Motor neuron (in vitro differentiated cells): ENCODE measurements around the gene TMC5. TPM values are rescaled to one million over a fixed set of nuclear protein-coding genes. Genes with fewer than 3 reads are reported as not detected.
"Not testable (repeated sequence)": the region's sequence is repeated elsewhere in the genome, so short reads cannot be mapped to it uniquely, and the experiment has no call there.

ENCODE experiments used
- ATAC-seq, 8 experiments: fragments of 200-7000 bp; cut with Tn5 transposase; replicated peaks in 6 of 8; 2 replicates each; pipeline ENCODE4 v1.8.0; 2021; ENCODE audit warnings: mild to moderate bottlenecking in 8 of 8, moderate library complexity in 8 of 8
- H3K27ac ChIP-seq, 2 donors: fragments of 250-450 bp; sonication (Bioruptor Pico); 2 replicates each; pipeline ENCODE4 v1.9.0; 2021; ENCODE audit warnings: antibody characterized with exemption in 2 of 2, mild to moderate bottlenecking in 2 of 2, moderate library complexity in 1 of 2
- H3K4me1 ChIP-seq, 2 donors: fragments of 250-450 bp; sonication (Bioruptor Pico); replicated peaks in 1 of 2; 2 replicates each; pipeline ENCODE4 v1.6.1; 2021; ENCODE audit warnings: antibody characterized with exemption in 2 of 2, mild to moderate bottlenecking in 2 of 2, moderate library complexity in 1 of 2
- H3K4me3 ChIP-seq, 5 donors: fragments of 250-450 bp; sonication (Bioruptor Pico); 2 replicates each; pipeline ENCODE4 v1.9.0; 2021; ENCODE audit warnings: antibody characterized with exemption in 5 of 5, mild to moderate bottlenecking in 5 of 5, moderate library complexity in 4 of 5
- WGBS, 10 experiments: fragments of 450-650 bp; shearing (Covaris generic); methylation state at CpG; one replicate each; pipeline ENCODE4 v1.0.0; 2022; 5-methylcytosine and 5-hydroxymethylcytosine counted together
- in situ Hi-C, 9 experiments: fragments of 400-800 bp; cut with MboI; loops; one replicate each; pipeline ENCODE4 v1.15.0; 2021; ENCODE audit warnings: low sequenced_read_pairs in 9 of 9, low pct_unique_long_range_greater_than_20kb in 2 of 9; ENCODE audit not compliant: unreplicated experiment in 9 of 9
- total RNA-seq, 8 experiments: library from RNA; unstranded; fragments of 300-600 nt; gene quantifications; 2 replicates each; pipeline versions ENCODE4 v1.2.3 to v1.2.4, GENCODE V29; 2022

The TMC5 gene
- total RNA-seq, 8 experiments from 2014 or later = 0.05 to 5.8 (median 0.17) TPM

DNA sequence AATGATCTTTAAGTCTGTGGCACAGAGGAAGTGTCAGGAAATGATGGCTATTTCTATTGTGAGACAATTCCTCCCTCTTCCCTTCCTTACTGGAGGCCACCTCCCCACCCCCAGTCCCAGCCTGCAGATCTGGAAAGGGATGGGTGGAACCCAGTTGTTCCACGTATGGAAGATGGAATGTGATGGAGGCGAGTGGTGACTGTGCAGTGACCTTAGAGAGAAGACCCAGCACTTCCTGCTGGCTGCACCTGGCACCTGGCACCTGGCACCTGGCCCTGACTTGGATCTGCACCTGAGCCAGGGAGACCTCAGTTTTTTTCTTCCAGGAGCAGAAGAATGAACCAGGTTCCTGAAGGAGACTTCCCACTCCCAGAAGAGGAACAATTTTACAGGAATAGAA lies 33.0 kb upstream of the TMC5 start:
- in situ Hi-C loops = loop anchor here in 3 of 9 experiments (10.0 to 25.0 kb wide), 2 partner anchors 297 to 300 kb away; no protein-coding TSS in a partner anchor
- peak in 1 of 8 experiments; percentile 41 for ATAC-seq
- WGBS, 10 experiments = 20% methylated on average over 1 of the region's 2 CpGs; no CpG with 5 or more reads in 9 of the 10 experiments

DNA sequence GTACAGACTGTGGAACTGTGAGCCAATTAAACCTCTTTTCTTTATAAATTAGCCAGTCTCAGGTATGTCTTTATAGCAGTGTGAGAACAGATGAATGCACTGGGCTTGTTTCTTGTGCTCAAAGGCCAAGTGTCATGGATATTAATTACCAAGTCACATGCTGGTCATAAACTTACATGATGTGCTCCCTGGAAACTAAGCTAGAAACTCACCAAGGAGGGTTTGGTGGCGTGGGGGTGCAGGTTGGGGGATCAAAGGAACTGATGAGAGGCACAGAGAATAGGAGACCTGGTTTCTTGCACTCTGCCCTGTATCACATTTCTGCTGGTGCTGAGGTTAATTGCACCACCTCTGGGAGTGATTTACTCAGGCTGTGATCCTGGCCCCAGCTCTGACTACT lies 31.2 kb upstream of the TMC5 start:
- Histone ChIP-seq H3K4me3 (no peak overlapping the region), H3K4me1 (no peaks in the 10 kb centered on the region), H3K27ac (no peak overlapping the region)
- ATAC-seq = no peak
- in situ Hi-C loops = loop anchor here in 3 of 9 experiments (10.0 to 25.0 kb wide), 2 partner anchors 299 to 302 kb away; no protein-coding TSS in a partner anchor
- 0 to 60% (median 0%) methylated on average over 1 of the region's 1 CpG; no CpG with 5 or more reads in 7 of the 10 experiments for WGBS, 10 experiments

More for the DNA sequence above, 33.0 kb upstream of the TMC5 start:
- H3K4me1 ChIP-seq = no peaks in the 10 kb centered on the region
- H3K27ac ChIP-seq = no peak overlapping the region
- no peak overlapping the region for H3K4me3 ChIP-seq

DNA sequence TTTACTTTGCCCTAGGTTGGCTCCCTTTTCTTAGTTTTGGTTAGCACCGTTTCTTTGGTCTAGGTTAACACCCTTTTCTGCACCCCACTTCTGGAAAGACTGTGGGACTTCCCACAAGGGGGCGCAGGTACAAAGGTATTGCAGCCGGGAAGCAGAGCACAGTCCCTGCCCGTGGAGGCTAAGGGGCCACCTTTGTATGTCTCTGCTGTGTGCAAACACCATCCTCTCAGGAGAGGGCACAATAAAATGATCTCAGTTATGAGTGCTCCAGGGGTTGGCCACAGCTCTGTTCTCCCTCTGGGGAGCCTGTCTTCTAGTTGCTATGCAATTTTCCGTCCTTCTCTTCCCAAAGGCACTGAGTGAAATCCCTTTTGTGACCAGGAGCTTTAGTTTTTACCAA lies 28.4 kb upstream of the TMC5 start:
- in situ Hi-C loops = loop anchor here in 3 of 9 experiments (10.0 to 25.0 kb wide), 2 partner anchors 302 to 304 kb away; no protein-coding TSS in a partner anchor
- WGBS, 10 experiments = 0 to 89% (median 26%) methylated on average over 1 to 4 of the region's 5 CpGs; no CpG with 5 or more reads in 1 of the 10 experiments
- Histone ChIP-seq H3K27ac (no peak overlapping the region), H3K4me3 (no peak overlapping the region), H3K4me1 (peaks cover 0 to 8% of the 10 kb centered on the region in 2 donors)
- ATAC-seq = peak in 6 of 8 experiments; percentile 27 to 99 (median 76)

DNA sequence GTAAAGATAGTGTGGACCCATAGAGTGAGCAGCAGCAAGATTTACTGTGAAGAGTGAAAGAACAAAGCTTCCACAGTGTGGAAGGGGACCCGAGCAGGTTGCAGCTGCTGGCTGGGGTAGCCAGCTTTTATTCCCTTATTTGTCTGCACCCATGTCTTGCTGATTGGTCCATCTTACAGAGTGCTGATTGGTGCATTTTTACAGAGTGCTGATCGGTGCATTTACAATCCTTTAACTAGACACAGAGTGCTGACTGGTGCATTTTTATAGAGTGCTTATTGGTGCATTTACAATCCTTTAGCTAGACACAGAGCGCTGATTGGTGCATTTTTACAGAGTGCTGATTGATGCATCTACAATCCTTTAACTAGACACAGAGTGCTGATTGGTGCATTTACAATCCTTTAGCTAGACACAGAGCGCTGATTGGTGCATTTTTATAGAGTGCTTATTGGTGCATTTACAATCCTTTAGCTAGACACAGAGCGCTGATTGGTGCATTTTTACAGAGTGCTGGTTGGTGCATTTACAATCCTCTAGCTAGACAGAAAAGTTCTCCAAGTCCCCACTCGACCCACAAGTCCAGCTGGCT lies 26.4 kb upstream of the TMC5 start:
- WGBS, 10 experiments = 27 to 100% (median 80%) methylated on average over 1 to 6 of the region's 6 CpGs; no CpG with 5 or more reads in 3 of the 10 experiments
- not testable (repeated sequence) for H3K4me3 ChIP-seq, ATAC-seq, H3K4me1 ChIP-seq, H3K27ac ChIP-seq
- in situ Hi-C loops = loop anchor here in 2 of 9 experiments (25.0 kb wide), 1 partner anchor 304 kb away; no protein-coding TSS in a partner anchor

DNA sequence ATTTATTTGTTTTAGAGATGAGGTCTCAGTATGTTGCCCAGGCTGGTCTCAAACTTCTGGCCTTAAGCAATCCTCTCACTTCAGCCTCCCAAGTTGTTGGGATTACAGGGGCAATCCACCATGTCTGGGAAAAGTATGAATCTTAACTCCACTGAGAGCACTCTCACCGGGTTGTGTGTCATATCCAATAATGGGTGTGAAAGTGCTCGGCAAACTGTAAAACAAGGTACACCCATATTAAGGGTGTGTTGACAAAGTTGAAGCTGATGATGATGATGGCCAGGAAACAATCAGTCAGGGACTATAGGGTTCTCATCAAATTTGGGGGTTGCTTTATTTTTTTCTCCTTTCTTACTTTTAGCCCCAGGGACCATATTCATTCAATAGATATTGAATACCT lies 25.3 kb upstream of the TMC5 start:
- Histone ChIP-seq H3K27ac (no peak overlapping the region), H3K4me3 (no peak overlapping the region), H3K4me1 (peaks cover 0 to 8% of the 10 kb centered on the region in 2 donors)
- 38 to 100% (median 100%) methylated on average over 1 to 2 of the region's 2 CpGs; no CpG with 5 or more reads in 5 of the 10 experiments for WGBS, 10 experiments
- ATAC-seq = no peak
- in situ Hi-C loops = loop anchor here in 2 of 9 experiments (25.0 kb wide), 1 partner anchor 305 kb away; no protein-coding TSS in a partner anchor

DNA sequence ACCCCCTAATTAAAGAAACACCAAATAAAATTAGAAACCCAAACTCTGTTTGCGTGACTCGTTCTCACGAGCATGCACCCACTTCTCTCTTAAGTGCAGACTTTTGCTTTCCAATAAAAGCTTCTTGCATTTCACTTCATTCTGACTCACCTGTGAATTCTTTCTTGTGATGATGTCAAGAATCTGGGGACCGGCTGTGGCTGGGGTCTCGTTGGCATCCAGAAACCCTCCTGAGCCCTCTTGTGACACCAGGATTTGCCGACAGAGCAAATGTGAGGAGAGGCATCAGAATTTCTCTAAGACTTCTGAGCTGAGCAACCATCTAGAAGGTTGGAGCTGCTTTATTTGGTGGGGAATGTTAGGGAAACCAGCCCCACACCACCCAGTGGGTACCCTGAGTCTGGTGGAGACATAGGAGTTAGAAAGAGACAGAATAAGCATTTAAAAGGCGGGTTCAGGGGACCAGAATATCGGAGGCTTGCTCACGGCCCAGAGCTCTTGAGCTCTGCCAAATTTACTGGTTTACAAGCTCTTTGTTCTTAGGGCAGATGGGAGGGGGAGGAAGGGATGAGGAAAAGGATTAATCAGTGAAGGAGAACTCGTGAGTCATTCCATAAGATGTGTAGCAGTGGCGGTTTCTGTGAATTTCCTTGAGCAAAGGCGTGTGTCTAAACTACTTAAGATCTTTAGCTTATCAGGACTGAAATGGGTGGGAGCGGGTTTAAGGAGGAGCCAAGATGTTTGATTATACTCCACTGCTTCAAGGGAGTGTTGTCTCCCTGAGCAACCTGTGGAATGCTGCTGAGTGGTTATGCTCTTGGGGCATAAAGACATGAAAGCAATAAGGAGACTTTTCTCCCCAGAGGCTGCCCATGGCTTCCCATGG lies 24.2 kb upstream of the TMC5 start:
- no peak for ATAC-seq
- in situ Hi-C loops = loop anchor here in 2 of 9 experiments (25.0 kb wide), 1 partner anchor 306 kb away; no protein-coding TSS in a partner anchor
- Histone ChIP-seq H3K27ac (no peak overlapping the region), H3K4me1 (peaks cover 0 to 8% of the 10 kb centered on the region in 2 donors), H3K4me3 (no peak overlapping the region)
- 9 to 100% (median 56%) methylated on average over 1 to 8 of the region's 13 CpGs for WGBS, 10 experiments

DNA sequence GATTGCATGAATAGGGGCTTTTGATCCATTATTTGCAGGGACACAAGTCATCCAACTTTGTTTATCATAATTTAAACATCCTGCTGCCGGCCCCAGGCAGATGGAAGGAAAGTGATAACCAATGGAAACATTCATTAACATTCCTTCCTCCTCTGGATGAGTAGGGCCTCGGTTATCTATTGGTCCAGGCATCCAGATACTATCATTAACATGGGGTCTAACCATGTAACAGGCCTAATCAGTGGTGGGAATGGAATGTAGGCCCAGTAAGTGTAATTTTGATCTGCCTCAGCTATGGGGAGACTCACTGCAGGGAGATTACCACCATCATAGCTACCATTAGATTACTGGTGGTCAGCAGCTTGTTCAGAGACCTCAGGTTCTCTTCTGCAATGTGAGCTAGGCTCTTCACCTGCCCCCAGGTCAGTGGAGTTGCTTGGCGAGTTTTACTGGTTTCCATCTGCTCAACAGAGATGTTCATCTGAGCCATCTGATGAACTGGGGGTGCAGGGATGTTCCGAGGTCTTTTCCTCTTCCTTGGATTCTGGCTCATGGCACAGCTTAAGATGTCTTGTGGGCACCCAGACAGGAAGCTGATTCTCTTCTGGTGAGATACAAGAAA lies 21.9 kb upstream of the TMC5 start:
- not testable (repeated sequence) for H3K4me3 ChIP-seq, H3K27ac ChIP-seq, ATAC-seq, H3K4me1 ChIP-seq
- in situ Hi-C loops = loop anchor here in 2 of 9 experiments (25.0 kb wide), 1 partner anchor 308 kb away; no protein-coding TSS in a partner anchor
- 0 to 88% (median 60%) methylated on average over 1 to 4 of the region's 4 CpGs; no CpG with 5 or more reads in 2 of the 10 experiments for WGBS, 10 experiments

DNA sequence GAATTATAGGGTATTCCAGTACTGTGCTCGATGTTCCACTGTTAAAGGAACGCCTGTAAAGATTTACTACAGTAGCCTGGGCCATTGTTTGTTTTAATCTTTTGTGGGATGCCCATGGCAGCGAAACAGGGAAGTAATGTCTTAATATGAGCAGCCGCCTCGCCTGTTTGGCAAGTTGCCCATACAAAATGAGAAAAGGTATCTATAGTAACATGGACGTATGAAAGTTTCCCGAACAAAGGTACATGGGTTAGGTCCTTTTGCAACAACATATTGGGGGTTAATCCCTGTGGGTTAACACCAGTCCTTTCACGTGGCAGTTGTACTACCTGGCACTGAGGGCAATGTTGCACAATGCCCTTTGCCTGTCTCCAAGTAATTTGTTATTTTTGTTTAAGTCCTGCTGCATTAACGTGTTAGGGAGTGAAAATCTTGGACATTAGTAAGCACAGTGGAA lies 21.1 kb upstream of the TMC5 start:
- H3K27ac ChIP-seq = no peak overlapping the region
- 0 to 98% (median 83%) methylated on average over 4 to 9 of the region's 9 CpGs; no CpG with 5 or more reads in 1 of the 10 experiments for WGBS, 10 experiments
- peak in 1 of 8 experiments; percentile 62 for ATAC-seq

DNA sequence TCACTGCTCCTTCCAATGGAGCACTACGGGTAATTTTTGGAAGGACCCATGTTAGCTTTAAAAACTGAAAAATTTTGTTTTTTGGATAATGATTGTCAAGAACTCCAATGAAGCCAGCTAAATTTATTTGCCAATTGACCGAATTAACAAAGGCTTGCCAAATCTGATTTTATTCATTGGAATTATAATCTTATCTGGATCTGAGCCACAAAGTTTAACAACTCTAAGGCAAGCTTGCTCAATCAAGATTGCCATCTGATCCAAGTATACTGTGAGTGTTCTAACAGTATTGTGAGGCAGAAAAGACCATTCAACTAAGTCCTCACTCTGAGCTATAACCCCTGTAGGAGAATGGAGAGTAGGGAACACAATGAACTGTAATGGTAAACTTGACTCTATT lies 20.3 kb upstream of the TMC5 start:
- H3K4me1 ChIP-seq, H3K4me3 ChIP-seq, H3K27ac ChIP-seq, ATAC-seq: not testable (repeated sequence)
- 0 to 92% (median 5%) methylated on average over 1 to 2 of the region's 2 CpGs; no CpG with 5 or more reads in 3 of the 10 experiments for WGBS, 10 experiments
- in situ Hi-C loops = loop anchor here in 2 of 9 experiments (25.0 kb wide), 1 partner anchor 310 kb away; no protein-coding TSS in a partner anchor

More for the DNA sequence above, 21.1 kb upstream of the TMC5 start:
- no peak overlapping the region for H3K4me3 ChIP-seq
- H3K4me1 ChIP-seq = peaks cover 0 to 8% of the 10 kb centered on the region in 2 donors
- in situ Hi-C loops = loop anchor here in 2 of 9 experiments (25.0 kb wide), 1 partner anchor 309 kb away; no protein-coding TSS in a partner anchor

DNA sequence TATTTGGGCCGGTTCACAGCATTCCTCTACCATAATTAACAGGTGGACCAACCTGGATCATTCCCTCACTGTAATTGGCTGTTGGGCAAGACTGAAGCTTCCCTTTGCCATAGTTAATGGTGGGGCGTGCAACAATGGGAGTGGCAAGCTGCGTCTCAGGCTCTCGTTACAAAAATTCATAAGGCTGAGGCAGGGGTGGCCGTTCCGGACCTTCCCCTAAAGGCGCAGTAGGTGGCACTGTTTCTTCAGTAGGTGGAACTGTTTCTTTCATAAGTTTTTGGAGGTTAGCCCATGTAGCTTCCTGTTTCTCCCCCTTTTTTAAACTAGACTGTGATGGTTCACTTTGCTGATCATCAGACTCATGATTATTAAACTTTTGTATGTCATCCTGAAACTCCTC lies 17.0 kb upstream of the TMC5 start:
- in situ Hi-C loops = no loop called here
- 20 to 93% (median 73%) methylated on average over 1 to 6 of the region's 7 CpGs; no CpG with 5 or more reads in 5 of the 10 experiments for WGBS, 10 experiments
- H3K4me1 ChIP-seq = no peaks in the 10 kb centered on the region
- ATAC-seq = peak in 2 of 8 experiments; percentile 77 to 90
- H3K4me3 ChIP-seq = no peak overlapping the region
- H3K27ac ChIP-seq = no peak overlapping the region

DNA sequence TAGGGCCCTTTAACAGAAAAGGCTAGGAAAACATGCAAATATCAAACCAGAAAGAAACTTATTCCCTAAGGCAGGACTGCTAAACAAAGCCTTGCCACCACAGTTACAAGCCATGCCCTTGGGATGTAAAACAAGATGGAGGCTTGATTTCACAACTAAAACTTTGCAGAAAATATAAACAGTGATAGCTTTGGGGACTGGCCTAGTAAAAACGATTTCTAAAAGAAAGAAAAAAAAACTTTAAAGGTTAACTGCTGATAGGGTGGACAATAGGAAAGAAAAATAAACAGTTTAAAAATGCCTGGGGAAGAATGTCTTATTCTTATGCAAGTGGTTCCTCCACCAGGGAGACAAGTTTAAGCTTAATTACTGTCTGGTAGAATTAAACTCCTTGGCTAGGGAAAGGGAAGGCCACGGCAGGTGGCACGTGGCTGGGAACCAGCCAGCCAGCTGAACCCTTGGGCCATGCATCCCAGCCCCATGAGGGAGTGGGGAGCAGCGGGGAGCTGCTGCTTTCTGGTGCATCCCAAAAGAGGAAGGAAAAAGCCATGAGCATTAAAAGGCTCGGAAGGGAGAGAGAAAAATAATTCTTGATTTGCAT lies 10.7 kb upstream of the TMC5 start:
- Histone ChIP-seq H3K27ac (no peak overlapping the region), H3K4me3 (no peak overlapping the region), H3K4me1 (peaks cover 0 to 3% of the 10 kb centered on the region in 2 donors)
- 0 to 53% (median 0%) methylated on average over 1 to 5 of the region's 5 CpGs; no CpG with 5 or more reads in 1 of the 10 experiments for WGBS, 10 experiments
- ATAC-seq = no peak
- in situ Hi-C loops = no loop called here
